CD4-positive, alpha-beta T cell treated with Interleukin-1 beta for 1 hour (primary cell): ENCODE measurements around the gene ANGPTL8.

Source experiments
- DNase-seq, 2 donors: peaks; one replicate each; pipeline ENCODE4 v3.0.0-alpha.2; 2020 to 2022

ANGPTL8 gene

GRCh38 chr19:11239377-11240000 lies at the start of gene ANGPTL8:
Gene ANGPTL8 (plus strand): TSS chr19:11239619. CDS start chr19:11239638, 19 bp downstream.
- DNase-seq, result no peak

GRCh38 chr19:11190501-11190900 lies 48.9 kb upstream of the ANGPTL8 start:
- no peak for DNase-seq

- peak in 1 of 2 donors; percentile 41 for DNase-seq
These were observed 48.1 kb upstream of the ANGPTL8 start for GRCh38 chr19:11191273-11191755.

- DNase-seq, result no peak
These were observed 47.5 kb upstream of the ANGPTL8 start for GRCh38 chr19:11191934-11192333.

- no peak for DNase-seq
These were observed 46.2 kb upstream of the ANGPTL8 start for GRCh38 chr19:11192957-11193939.

- DNase-seq, result no peak
These were observed 45.2 kb upstream of the ANGPTL8 start for GRCh38 chr19:11194173-11194572.

- DNase-seq, result no peak
These were observed 44.5 kb upstream of the ANGPTL8 start for GRCh38 chr19:11194656-11195558.

GRCh38 chr19:11195681-11196080 lies 43.7 kb upstream of the ANGPTL8 start:
- DNase-seq, result no peak

GRCh38 chr19:11196406-11197287 lies 42.8 kb upstream of the ANGPTL8 start:
- DNase-seq, result no peak

- DNase-seq, result peak; percentile 73 to 76
These were observed 41.9 kb upstream of the ANGPTL8 start, which contains the start of gene KANK2 for GRCh38 chr19:11197291-11198174. Gene KANK2 (minus strand): TSS chr19:11197545. CDS start chr19:11194511, 3,034 bp downstream.

- no peak for DNase-seq
These were observed 41.3 kb upstream of the ANGPTL8 start for GRCh38 chr19:11198175-11198534.

- no peak for DNase-seq
These were observed 40.5 kb upstream of the ANGPTL8 start for GRCh38 chr19:11198769-11199424.

GRCh38 chr19:11199517-11199916 lies 39.9 kb upstream of the ANGPTL8 start:
- DNase-seq, result no peak

GRCh38 chr19:11200015-11200574 lies 39.3 kb upstream of the ANGPTL8 start:
- DNase-seq, result no peak

GRCh38 chr19:11200931-11201330 lies 38.5 kb upstream of the ANGPTL8 start:
- DNase-seq, result no peak

- no peak for DNase-seq
These were observed 37.6 kb upstream of the ANGPTL8 start for GRCh38 chr19:11201791-11202190.

- DNase-seq, result no peak
These were observed 36.8 kb upstream of the ANGPTL8 start for GRCh38 chr19:11202488-11203193.

- peak; percentile 35 to 37 for DNase-seq
These were observed 36.0 kb upstream of the ANGPTL8 start for GRCh38 chr19:11203194-11204075.
